ENCODE data around the gene TMSB15B.

- TF ChIP-seq CTCF (IDR thresholded peaks at IDR 0.05): no peak
- no peak for TF ChIP-seq POLR2A (IDR thresholded peaks at IDR 0.05)
Observed at GRCh38 chrX:103999234-103999633, 36.8 kb downstream of the TMSB15B start.

Data from uterus (tissue), 2 donors.